NCI-H1436 (cell line): ENCODE measurements around the gene TEX26.

Source experiments
- DNase-seq: peaks from one replicate; lab custom pipeline; 2025; lab: John Stamatoyannopoulos, UW

Gene TEX26

GRCh38 chr13:31011901-31012654, 79.6 kb downstream of the TEX26 start:
- DNase-seq = no peak

GRCh38 chr13:31012655-31013024, 80.2 kb downstream of the TEX26 start:
- no peak for DNase-seq

GRCh38 chr13:31014456-31014855, 82.0 kb downstream of the TEX26 start:
- DNase-seq = no peak

DNA sequence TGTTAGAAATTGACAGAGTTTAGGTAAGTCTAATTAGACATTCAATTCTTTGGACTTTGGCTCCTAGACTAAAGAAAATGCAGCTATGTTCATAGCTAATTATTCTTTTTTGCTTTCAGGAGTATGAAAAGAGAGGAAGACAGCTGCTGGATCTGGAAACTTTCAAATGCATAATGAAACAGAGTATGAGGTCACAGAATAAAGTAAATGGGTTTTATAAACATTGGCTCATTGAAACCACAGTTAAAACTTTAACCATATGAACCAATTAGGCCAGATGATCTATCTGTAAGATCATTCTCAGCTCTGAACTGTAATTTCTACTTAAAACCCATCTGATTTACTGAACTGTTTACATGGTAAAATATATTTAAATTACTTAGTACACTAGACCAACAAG, 82.7 kb downstream of the TEX26 start:
- DNase-seq = no peak

DNA sequence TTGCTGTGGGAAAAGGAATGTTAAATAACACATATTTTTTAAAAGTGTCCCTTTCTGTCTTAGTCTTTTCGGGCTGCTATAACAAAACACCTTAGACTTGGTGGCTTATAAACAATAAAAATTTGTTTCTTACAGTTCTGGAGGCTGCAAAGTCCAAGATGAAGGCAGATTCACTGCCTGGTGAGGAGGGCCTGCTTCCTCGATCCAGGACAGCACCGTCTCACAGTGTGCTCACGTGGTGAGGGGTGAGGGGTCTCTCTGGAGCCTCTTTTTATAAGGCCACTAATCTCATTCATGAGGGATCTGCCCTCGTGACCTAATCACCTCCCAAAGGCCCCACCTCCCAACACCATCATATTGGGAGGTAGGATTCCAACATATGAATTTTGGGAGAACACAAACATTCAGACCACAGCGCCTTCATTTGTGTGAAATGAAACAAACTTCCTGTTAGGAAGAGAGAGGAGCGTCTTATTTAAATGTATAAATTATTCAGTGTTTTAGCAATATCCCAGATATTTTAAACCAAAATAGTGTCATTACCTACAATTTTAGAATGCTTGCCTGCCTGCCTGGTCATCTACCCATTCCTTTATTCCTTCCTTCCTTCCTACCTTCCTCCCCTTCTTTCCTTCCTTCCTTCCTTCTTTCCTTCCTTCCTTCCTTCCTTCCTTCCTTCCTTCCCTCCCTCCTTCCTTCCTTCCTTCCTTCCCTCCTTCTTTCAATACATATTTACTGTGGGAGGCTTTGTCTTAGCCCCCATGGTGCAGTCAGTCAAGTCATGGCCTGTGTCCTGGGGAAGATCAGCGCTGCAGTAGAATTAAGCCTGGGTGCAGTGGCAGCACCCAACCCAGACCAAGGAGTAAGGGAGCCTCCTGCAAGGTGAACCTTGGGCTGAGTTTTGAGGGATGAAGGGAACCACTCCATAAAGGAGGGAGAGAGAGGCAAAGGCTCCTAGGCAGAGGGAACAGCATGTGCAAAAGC, 84.2 kb downstream of the TEX26 start:
- DNase-seq = no peak

GRCh38 chr13:31018511-31018910, 86.1 kb downstream of the TEX26 start:
- DNase-seq = no peak

GRCh38 chr13:31020996-31021395, 88.5 kb downstream of the TEX26 start:
- DNase-seq = no peak

DNA sequence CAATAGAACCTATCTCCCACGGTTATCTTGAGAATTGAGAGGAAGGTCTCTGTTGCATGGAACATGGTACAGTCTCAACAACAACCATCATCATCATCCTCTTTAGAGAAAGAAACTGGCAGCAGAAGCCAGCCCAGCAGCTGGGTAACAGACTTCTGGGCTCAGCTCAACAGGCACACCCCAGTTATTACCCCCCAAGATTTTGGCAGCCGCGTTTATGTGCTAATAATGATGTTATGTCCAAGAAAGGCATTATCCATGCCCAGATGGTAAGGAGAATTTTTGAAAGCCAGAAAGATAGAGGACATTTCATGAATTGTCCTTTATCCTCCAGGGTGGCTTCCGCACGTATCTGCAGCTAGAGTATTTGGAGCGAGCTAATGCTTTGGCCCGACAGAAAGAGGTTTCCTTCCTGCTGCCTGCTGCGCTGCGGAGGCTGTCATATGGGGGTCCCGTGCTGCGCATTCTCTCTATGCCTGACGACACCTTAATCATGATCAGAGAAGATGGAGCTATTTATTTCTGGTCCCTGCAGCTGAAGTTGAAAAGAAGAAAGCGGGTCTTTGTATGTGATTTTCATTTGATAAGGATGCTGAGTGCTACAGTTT, 89.9 kb downstream of the TEX26 start:
- DNase-seq = no peak

- no peak for DNase-seq
Observed at GRCh38 chr13:31022928-31023530, 90.6 kb downstream of the TEX26 start.
